ENCODE measurements around the gene CAV2.
"Not testable (repeated sequence)": the region's sequence is repeated elsewhere in the genome, so short reads cannot be mapped to it uniquely, and the experiment has no call there.

Gene CAV2, protein sequence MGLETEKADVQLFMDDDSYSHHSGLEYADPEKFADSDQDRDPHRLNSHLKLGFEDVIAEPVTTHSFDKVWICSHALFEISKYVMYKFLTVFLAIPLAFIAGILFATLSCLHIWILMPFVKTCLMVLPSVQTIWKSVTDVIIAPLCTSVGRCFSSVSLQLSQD

DNA sequence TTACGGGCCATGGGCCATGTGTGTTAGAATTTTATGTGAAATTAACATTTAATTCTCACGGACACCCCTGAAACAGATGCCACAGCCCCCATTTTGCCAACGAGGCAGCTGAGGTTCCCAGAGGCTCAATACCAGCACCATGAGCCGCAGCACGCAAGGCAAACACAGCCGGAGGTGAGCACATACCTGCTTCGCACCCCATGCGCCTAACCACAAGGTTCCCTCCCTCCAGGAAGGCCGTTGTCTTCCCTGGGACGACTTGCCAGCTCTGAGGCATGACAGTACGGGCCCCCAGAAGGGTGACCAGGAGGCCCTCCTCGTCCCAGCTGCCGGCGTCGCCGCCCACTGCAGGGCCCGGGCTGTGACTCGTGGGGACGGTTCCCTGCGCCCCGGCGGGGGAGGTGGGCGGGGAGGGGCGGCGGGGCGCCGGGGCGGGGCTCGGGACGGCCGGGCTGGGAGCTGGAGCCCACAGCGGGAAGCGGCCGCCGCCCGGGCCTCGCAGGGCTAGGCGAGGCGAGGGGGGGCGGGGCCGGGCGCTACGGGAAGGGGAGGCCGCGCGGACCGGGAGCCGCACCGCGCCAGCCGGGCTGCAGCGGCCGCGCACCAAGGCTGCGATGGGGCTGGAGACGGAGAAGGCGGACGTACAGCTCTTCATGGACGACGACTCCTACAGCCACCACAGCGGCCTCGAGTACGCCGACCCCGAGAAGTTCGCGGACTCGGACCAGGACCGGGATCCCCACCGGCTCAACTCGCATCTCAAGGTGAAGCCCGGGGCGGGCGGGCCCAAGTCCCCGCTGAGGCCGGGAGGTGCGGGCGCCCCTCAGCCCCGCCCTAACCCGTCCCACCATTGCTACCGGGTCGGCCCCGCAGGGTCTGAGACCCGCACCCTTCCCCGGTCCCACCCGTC is at the start of gene CAV2:
Gene CAV2, plus strand, starts transcription at position 571 of the 910 bp plus-strand sequence. Its CDS starts 44 bp downstream, at position 615.
- peak; percentile 82 for DNase-seq (ENCODE audit: low spot score)

GRCh38 chr7:116449950-116450349 is 49.6 kb upstream of the CAV2 start:
- no peak for DNase-seq (ENCODE audit: low spot score)

GRCh38 chr7:116451957-116452729 is 47.4 kb upstream of the CAV2 start:
- DNase-seq (ENCODE audit: low spot score) = no peak

GRCh38 chr7:116454377-116454776 is 45.2 kb upstream of the CAV2 start:
- DNase-seq (ENCODE audit: low spot score) = no peak

- peak; percentile 57 for DNase-seq (ENCODE audit: low spot score)
These were observed 44.5 kb upstream of the CAV2 start for GRCh38 chr7:116455009-116455408.

DNA sequence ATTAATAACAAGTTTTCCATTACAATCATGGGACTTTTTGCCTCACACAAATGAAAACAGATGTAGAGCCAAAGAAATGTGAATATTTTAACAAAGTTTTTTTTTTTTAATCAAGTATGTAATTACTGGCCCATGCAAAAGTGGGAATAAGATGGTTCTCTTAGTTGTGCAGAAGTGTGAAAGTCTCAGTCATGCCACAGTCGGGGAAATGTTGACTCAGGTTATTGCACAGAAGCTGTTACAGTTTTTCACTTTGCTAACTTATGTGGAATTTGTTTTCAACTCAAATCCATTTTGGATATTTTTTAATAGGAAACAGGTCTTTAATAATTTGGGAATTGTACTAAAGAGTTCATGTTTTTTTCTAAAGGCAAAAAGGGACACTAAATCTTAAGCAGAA is 44.0 kb upstream of the CAV2 start:
- DNase-seq (ENCODE audit: low spot score) = no peak

DNA sequence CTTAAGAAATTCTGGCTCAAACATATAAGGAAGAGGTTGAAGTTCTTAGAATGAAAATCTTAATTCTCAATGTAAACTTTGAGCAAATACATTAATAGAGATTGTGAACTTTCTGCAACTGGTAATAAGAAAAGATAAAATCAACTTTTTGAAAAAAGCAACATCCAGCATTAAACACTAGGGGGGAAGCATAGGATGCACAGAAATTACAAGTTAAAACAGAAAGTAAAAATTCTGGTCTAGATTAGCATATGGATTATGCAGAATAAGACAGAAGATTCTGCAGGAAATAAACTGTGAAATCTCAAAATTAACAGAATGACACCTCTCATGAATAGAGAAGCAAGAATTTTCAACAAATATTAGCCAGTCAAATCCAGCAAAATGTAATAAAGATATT is 38.0 kb upstream of the CAV2 start:
- no peak for DNase-seq (ENCODE audit: low spot score)

GRCh38 chr7:116463956-116464355 is 35.6 kb upstream of the CAV2 start:
- no peak for DNase-seq (ENCODE audit: low spot score)

GRCh38 chr7:116464375-116464774 is 35.2 kb upstream of the CAV2 start:
- DNase-seq (ENCODE audit: low spot score) = no peak

DNA sequence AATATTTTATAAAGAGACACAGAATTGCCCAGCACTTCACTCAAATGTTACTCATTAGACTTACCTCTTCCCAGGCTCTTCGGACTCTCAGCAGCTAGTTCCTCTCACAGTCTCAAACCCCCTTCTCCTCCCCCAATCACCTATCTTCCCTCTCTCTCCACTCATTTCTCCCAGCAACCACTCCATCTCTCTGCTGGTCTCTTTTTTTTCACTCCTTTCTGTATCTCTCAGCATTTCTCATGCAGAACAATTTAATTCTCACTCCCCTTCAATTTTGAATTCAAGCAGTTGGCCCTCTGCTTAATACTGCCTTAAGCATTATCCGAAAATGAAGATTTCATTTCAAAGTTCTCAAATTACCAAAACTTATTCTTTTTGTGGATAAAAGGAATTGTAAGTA is 34.4 kb upstream of the CAV2 start:
- no peak for DNase-seq (ENCODE audit: low spot score)

DNA sequence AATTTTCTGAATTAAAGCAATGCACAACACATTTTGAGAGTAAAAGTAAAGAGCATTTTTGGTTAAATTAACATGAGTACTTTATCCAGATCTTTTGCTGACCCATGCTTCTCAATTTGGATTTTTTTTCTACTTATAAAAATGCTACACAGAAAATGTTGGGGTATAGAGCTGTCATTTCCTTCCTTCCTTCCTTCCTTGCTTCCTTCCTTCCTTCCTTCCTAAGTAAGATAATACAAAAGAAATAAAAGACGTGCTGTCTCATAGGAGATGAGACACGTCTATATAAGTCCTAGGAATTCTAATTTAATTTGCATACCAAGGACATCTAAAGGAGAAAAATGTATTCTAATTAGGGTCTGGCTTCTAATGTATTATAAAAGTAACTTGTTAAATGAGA is 31.0 kb upstream of the CAV2 start:
- no peak for DNase-seq (ENCODE audit: low spot score)

GRCh38 chr7:116477625-116478024 is 21.9 kb upstream of the CAV2 start:
- no peak for DNase-seq (ENCODE audit: low spot score)

DNA sequence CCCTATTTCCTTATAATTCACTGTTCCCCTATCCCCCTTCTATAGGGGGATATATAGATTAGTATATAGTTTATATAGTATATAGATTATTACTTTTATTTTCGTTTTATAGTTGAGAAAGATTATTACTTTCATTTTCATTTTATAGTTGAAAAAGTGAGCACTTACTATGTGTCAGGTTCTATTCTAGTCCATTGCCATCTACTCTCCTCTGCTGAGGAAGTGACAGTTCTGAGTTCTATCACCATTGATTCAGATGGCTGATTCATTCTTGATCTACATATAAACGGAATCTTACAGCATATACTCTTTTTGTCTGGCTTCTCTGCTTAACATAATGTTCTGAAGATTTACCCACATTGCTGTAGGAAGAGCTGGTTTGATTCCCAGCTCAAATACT is 20.7 kb upstream of the CAV2 start:
- no peak for DNase-seq (ENCODE audit: low spot score)

DNA sequence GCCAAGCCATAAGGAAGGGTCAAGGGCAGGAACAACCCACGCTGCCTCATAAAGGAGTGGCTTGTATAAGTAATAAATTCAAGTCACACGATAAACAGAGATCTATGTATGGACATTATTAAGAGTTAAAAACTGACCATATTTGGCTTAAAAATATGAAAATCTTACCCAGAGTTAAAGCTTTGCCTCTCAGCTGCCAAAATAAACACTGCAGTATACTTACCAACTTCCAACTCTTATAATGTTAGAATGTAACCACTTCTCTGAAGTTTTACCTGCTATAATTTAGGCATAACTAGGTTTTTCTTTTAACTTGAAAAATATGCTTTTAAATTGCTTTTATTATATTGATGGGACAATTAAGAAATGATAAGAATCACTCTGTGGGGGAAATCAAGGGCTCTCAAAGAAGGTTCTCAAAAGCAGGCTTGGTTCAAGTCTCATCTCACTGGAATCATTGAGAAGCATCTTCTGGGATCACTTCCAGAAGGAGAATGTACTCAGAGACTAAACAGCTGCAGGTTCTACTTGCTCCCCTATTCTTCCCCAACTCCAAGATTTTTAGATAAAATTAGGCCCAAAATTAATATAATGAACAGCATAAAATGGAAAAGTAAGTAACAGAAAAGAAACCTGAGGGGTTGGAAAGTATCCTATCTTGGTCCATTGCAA is 16.1 kb upstream of the CAV2 start:
- DNase-seq (ENCODE audit: low spot score) = no peak

DNA sequence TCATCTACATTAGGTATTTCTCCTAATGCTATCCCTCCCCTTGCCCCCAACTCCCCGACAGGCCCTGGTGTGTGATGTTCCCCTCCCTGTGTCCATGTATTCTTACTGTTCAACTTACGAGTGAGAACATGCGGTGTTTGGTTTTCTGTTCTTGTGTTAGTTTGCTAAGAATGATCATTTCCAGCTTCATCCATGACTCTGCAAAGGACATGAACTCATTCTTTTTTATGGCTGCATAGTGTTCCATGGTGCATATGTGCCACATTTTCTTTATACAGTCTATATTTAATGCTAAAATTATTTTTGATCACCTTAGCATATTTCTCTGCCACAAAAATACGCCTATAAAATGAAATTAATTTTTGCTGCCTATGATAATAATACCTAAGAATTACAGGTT is 15.1 kb upstream of the CAV2 start:
- DNase-seq (ENCODE audit: low spot score) = not testable (repeated sequence)

DNA sequence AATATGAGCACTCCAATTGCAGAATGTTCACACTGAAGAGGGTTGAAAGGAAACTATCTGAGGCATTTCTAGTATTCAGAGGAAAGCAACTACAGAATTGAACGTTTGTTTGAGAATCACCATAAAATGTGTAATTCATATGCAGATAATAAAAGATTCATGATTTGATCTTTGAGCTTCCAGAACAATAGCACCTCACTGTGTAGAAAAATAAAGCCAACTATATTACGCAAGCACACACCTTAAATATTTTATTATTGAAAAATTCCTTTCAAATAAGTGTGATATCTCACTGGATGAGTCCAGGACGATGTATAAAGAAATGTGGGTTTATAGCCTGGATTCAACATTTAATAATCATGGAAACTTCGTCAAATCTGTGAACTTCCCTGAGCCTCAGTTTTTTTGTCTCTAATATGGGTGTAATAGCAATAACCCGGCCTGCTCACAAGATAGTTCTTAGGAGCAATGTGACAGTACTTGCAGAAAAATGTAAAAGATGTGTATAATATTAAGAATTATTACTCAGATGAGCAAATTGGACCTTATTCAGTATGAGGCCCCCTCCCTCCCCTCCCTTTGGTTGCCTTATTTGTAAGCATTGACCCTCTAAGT is 11.5 kb upstream of the CAV2 start:
- DNase-seq (ENCODE audit: low spot score) = no peak

- no peak for DNase-seq (ENCODE audit: low spot score)
These were observed 9.2 kb upstream of the CAV2 start for GRCh38 chr7:116490351-116490750.

DNA sequence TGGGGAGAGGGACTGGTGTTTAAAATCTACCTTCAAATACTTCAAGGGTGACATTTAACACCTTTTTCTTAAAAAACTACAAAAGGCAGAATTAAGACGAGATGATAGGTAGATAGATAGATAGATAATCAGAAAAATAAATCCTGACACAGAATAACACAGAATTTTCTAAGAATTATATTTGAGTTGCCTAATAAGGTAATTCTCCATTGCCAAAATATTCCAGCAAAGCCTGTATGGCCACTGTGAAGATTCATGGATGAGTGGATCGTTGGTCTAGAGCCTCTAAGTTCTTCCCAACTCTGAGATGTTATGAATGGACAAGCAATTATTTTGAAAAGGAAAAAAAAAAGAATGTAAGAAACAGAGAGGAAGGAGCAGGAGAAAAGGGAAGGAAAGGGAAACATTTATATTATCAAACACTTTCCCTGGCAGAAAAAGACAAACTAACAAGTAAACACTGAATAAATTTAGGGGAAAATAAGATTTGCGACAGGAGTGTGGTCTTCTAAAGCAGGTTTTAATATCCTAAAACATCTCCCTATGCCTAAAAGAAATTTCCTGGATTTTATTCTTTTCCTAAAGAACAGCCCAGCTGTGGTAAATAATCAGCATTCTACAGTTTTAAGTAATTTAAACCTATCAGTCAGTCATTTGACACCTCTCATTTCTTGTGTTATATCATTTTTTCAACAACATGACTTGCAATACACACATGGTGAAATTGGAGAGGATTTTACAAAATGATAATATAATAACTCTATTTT is 7.5 kb upstream of the CAV2 start:
- no peak for DNase-seq (ENCODE audit: low spot score)

DNA sequence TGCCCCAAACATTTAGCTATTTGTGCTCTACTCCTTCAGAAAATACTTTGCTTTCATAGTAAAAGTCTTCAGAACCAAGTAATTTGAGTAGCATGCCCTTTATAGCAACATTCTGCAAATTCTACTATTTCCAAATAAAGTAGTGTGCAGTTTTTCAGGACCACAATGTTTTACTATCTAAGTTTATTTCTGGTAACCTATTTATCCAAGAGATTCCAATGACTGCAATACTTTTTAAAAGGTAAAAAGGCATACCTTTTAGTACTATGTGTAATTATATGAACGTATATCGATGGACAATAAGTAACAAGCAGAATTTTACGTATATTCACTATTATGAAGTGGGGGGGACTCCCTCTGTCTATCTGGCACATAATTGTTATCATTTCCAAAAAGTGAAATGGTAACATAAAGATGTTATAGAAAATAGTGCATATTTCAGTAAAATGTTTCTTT is 6.9 kb upstream of the CAV2 start:
- no peak for DNase-seq (ENCODE audit: low spot score)

DNA sequence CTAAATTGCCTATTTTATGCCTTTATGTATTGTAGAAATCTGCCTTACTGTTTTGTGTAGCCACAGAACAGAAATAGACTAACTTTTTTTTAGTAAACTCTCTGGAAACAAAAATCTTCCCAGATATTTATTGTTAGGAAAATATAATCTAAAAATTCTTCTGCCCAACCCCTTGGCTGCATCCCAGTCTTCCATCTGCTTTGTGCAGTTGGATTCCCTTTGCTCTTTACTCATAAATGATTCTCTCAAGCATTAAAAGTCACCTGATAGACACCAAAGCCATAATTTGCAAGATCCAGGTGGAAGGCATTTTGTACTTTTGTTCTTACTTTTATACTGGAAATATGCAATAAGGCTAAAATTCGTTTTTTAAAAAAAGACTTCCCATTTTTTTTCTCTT is 6.1 kb upstream of the CAV2 start:
- DNase-seq (ENCODE audit: low spot score) = no peak

- DNase-seq (ENCODE audit: low spot score) = no peak
These were observed 5.1 kb upstream of the CAV2 start for GRCh38 chr7:116494472-116494871.
